B cell (primary cell): ENCODE results near the gene CTDSPL2.

Experiments used
- CTCF ChIP-seq: fragments of 200-600 bp; IDR thresholded peaks from one replicate; pipeline ENCODE4 v1.8.0; 2022; ENCODE audit warnings: antibody characterized with exemption, mild to moderate bottlenecking
- EZH2 ChIP-seq: IDR thresholded peaks from 2 replicates; pipeline ENCODE4 v1.6.1; 2012; ENCODE audit warnings: borderline replicate concordance, low read depth, mild to moderate bottlenecking, moderate library complexity, low read length; ENCODE audit not compliant: insufficient read depth, poor library complexity, severe bottlenecking

- TF ChIP-seq EZH2 = no peak
- no peak for TF ChIP-seq CTCF
Measured at GRCh38 chr15:44550734-44551133, 123.3 kb downstream of the CTDSPL2 start.
